Limb (tissue), 2 donors: ENCODE measurements around the gene STH.
"Not testable (repeated sequence)": the region's sequence is repeated elsewhere in the genome, so short reads cannot be mapped to it uniquely, and the experiment has no call there.

ENCODE experiments used
- DNase-seq, 2 donors: peaks; one replicate each; pipeline ENCODE4 v3.0.0-alpha.2; 2016; ENCODE audit errors: extremely low spot score in 2 of 2

The STH gene

GRCh38 chr17:45998987-45999899, at the start of gene STH:
Gene STH (plus strand): TSS chr17:45999250. CDS start chr17:45999280, 30 bp downstream.
- no peak for DNase-seq

- no peak for DNase-seq
Measured at GRCh38 chr17:45949755-45950320, 49.2 kb upstream of the STH start.

GRCh38 chr17:45950888-45951287, 48.2 kb upstream of the STH start:
- no peak for DNase-seq

GRCh38 chr17:45951403-45951802, 47.6 kb upstream of the STH start:
- DNase-seq: no peak

- no peak for DNase-seq
Measured at GRCh38 chr17:45951941-45952340, 47.1 kb upstream of the STH start.

- no peak for DNase-seq
Measured at GRCh38 chr17:45952814-45953320, 46.2 kb upstream of the STH start.

GRCh38 chr17:45953561-45953960, 45.5 kb upstream of the STH start:
- no peak for DNase-seq

- DNase-seq: no peak
Measured at GRCh38 chr17:45954914-45955313, 44.1 kb upstream of the STH start.

GRCh38 chr17:45955326-45955725, 43.7 kb upstream of the STH start:
- no peak for DNase-seq

GRCh38 chr17:45956090-45956489, 43.0 kb upstream of the STH start:
- DNase-seq: no peak

- DNase-seq: not testable (repeated sequence)
Measured at GRCh38 chr17:45956746-45957145, 42.3 kb upstream of the STH start.

- no peak for DNase-seq
Measured at GRCh38 chr17:45958307-45958706, 40.7 kb upstream of the STH start.

- no peak for DNase-seq
Measured at GRCh38 chr17:45958994-45959665, 39.9 kb upstream of the STH start.

- DNase-seq: no peak
Measured at GRCh38 chr17:45960311-45960710, 38.7 kb upstream of the STH start.

- DNase-seq: no peak
Measured at GRCh38 chr17:45961206-45961605, 37.8 kb upstream of the STH start.

GRCh38 chr17:45962221-45962972, 36.7 kb upstream of the STH start:
- DNase-seq: no peak

GRCh38 chr17:45963283-45963682, 35.8 kb upstream of the STH start:
- no peak for DNase-seq

- no peak for DNase-seq
Measured at GRCh38 chr17:45963889-45964288, 35.2 kb upstream of the STH start.

- no peak for DNase-seq
Measured at GRCh38 chr17:45964634-45965033, 34.4 kb upstream of the STH start.

GRCh38 chr17:45965812-45966211, 33.2 kb upstream of the STH start:
- no peak for DNase-seq

GRCh38 chr17:45966606-45967280, 32.3 kb upstream of the STH start:
- DNase-seq: no peak
